ENCODE results near the gene HASPIN.
A peak's percentile ranks its signal among the peaks of the same experiment; 100 is the strongest.
"Not testable (repeated sequence)": the region's sequence is repeated elsewhere in the genome, so short reads cannot be mapped to it uniquely, and the experiment has no call there.

Gene HASPIN

GRCh38 chr17:3715296-3715695, 8.4 kb upstream of the HASPIN start:
- no peak overlapping the region for H3K4me3 Mint-ChIP-seq
- H3K9me3 Mint-ChIP-seq, result peaks cover 0 to 7% of the 10 kb centered on the region in 2 donors
- no peak for ATAC-seq
- peaks cover 75% of the 10 kb centered on the region for H3K4me1 Mint-ChIP-seq
- DNase-seq, result no peak
- no peaks in the 10 kb centered on the region for H3K27me3 Mint-ChIP-seq
- H3K27ac Mint-ChIP-seq, result no peak overlapping the region

GRCh38 chr17:3718201-3718600, 5.5 kb upstream of the HASPIN start:
- no peak for ATAC-seq
- Mint-ChIP-seq H3K27ac (no peak overlapping the region), H3K9me3 (no peaks in the 10 kb centered on the region)

DNA sequence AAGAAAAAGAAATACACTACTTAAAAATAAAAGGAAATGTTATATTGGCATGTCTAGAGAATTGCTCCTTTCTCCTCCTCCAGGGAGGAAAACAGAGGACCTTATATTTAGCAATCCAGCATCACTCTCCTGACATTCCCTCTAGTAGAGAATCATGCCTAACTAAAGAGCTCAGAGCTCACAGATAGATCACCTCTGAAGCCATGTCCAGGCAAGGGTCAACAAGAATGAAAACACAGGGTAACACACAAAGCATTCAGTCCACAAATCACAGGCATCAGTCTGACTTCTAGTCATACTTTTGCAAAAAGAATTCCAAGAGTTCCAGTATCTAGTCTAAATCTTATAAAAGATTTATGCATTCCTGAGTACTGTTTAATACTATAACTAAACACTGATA, 4.4 kb upstream of the HASPIN start:
- Mint-ChIP-seq H3K27ac (no peak overlapping the region), H3K9me3 (no peaks in the 10 kb centered on the region), H3K4me3 (peak overlapping the region in 1 of 2 donors; percentile 23), H3K4me1 (peaks cover 68% of the 10 kb centered on the region), H3K27me3 (no peaks in the 10 kb centered on the region)
- no peak for ATAC-seq
- DNase-seq, result no peak

More at GRCh38 chr17:3718201-3718600, 5.5 kb upstream of the HASPIN start:
- no peak for DNase-seq
- H3K4me1 Mint-ChIP-seq, result peaks cover 76% of the 10 kb centered on the region
- peak overlapping the region in 1 of 2 donors; percentile 17 for H3K4me3 Mint-ChIP-seq
- no peaks in the 10 kb centered on the region for H3K27me3 Mint-ChIP-seq

DNA sequence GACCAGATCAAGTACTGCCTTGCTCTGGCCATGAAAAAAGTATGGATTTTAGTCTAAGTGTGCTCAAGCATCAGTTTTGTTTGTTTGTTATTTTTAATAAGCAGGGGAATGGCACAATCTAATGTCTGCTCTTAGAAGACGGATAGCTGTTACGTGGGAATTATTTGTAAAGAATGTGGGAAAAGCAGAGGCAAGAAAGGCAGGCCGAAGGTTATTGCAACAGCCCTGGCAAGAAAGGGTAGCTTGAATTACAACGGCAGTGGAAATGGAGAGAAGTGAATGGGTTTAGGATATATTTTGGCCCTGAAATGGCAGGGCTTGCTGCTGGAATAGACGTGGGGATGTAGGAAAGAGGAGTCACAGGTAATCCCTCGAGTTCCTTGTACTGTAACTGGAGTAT, 987 bp upstream of the HASPIN start:
- DNase-seq (no peak), ATAC-seq (no peak)
- Mint-ChIP-seq H3K27ac (peak overlapping the region; percentile 49 to 89), H3K4me3 (peak overlapping the region; percentile 88 to 96), H3K27me3 (no peaks in the 10 kb centered on the region), H3K4me1 (peaks cover 77% of the 10 kb centered on the region), H3K9me3 (no peaks in the 10 kb centered on the region)

GRCh38 chr17:3723188-3723555, 531 bp upstream of the HASPIN start:
- ATAC-seq (no peak), DNase-seq (no peak)
- Mint-ChIP-seq H3K4me3 (peak overlapping the region; percentile 88 to 96), H3K27ac (peak overlapping the region; percentile 89 to 98), H3K27me3 (no peaks in the 10 kb centered on the region), H3K9me3 (no peaks in the 10 kb centered on the region), H3K4me1 (peaks cover 72% of the 10 kb centered on the region)

DNA sequence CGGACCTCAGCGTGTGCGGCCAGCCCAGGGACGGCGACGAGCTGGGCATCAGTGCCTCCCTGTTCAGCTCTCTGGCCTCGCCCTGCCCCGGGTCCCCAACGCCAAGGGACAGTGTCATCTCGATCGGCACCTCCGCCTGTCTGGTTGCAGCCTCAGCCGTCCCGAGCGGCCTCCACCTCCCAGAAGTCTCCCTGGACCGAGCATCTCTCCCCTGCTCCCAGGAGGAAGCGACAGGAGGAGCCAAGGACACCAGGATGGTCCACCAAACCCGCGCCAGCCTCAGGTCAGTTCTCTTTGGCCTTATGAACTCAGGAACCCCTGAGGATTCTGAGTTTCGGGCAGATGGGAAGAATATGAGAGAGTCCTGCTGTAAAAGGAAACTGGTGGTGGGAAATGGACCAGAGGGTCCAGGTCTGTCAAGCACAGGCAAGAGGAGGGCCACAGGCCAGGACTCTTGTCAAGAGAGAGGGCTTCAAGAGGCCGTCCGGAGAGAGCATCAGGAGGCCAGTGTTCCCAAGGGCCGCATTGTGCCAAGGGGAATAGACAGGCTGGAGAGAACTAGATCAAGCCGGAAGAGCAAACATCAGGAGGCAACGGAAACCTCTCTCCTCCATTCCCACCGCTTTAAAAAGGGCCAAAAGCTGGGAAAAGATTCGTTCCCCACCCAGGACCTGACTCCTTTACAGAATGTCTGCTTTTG, 825 bp downstream of the HASPIN start:
- H3K4me1 Mint-ChIP-seq, result peaks cover 62% of the 10 kb centered on the region
- H3K27ac Mint-ChIP-seq, result peak overlapping the region; percentile 16 to 98
- ATAC-seq, result peak; percentile 23
- H3K27me3 Mint-ChIP-seq, result no peaks in the 10 kb centered on the region
- no peaks in the 10 kb centered on the region for H3K9me3 Mint-ChIP-seq
- DNase-seq, result no peak
- H3K4me3 Mint-ChIP-seq, result peak overlapping the region; percentile 88 to 96

DNA sequence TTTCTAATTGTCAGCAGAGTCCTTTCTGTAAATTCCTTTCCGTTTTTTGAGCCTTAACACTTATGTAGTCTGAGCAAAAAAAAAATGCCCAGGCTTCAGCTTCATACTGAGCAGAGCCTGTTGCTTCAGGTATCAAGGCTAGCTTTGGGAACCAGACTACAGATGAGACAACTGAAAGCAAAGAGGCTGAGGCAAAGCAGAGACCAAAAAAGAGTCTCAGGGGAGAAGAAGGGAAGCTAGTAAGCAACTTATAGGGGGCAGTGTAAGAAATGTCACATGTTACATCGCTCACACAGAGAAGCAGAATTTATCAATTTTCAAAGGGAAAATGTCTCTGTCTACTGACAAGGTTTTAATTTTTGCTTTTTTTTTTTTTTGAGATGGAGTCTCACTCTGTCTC, 3.3 kb downstream of the HASPIN start:
- Mint-ChIP-seq H3K4me1 (peaks cover 43% of the 10 kb centered on the region), H3K9me3 (no peaks in the 10 kb centered on the region), H3K27ac (peak overlapping the region in 1 of 2 donors; percentile 54), H3K4me3 (peak overlapping the region; percentile 22 to 71), H3K27me3 (no peaks in the 10 kb centered on the region)
- no peak for DNase-seq
- ATAC-seq, result no peak

- not testable (repeated sequence) for H3K27me3 Mint-ChIP-seq, H3K4me3 Mint-ChIP-seq, DNase-seq, H3K9me3 Mint-ChIP-seq, ATAC-seq, H3K27ac Mint-ChIP-seq
- H3K4me1 Mint-ChIP-seq, result peaks cover 34% of the 10 kb centered on the region
These were observed 4.4 kb downstream of the HASPIN start for GRCh38 chr17:3728099-3728498.

DNA sequence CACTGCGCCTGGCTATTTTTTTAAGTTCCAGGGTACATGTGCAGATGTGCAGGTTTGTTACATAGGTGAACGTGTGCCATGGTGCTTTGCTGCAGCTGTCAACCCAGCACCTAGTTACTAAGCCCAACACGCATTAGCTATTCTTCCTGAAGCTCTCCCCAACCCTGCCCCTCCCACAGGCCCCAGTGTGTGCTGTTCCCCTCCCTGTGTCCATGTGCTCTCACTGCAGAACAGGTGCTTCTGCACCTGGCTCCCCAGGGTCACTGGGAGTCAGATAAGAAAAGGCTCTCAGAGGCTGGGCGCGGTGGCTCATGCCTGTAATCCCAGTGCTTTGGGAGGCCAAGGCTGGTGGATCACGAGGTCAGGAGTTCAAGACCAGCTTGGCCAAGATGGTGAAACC, 6.2 kb downstream of the HASPIN start:
- no peaks in the 10 kb centered on the region for H3K9me3 Mint-ChIP-seq
- H3K27ac Mint-ChIP-seq, result no peak overlapping the region
- ATAC-seq, result no peak

GRCh38 chr17:3730881-3731429, 7.3 kb downstream of the HASPIN start:
- no peak for ATAC-seq
- Mint-ChIP-seq H3K4me3 (no peak overlapping the region), H3K27me3 (no peaks in the 10 kb centered on the region), H3K9me3 (no peaks in the 10 kb centered on the region), H3K4me1 (peaks cover 16% of the 10 kb centered on the region), H3K27ac (no peak overlapping the region)
- DNase-seq, result no peak

More for the DNA sequence above, 6.2 kb downstream of the HASPIN start:
- peaks cover 27% of the 10 kb centered on the region for H3K4me1 Mint-ChIP-seq
- no peak for DNase-seq
- no peak overlapping the region for H3K4me3 Mint-ChIP-seq
- H3K27me3 Mint-ChIP-seq, result no peaks in the 10 kb centered on the region

DNA sequence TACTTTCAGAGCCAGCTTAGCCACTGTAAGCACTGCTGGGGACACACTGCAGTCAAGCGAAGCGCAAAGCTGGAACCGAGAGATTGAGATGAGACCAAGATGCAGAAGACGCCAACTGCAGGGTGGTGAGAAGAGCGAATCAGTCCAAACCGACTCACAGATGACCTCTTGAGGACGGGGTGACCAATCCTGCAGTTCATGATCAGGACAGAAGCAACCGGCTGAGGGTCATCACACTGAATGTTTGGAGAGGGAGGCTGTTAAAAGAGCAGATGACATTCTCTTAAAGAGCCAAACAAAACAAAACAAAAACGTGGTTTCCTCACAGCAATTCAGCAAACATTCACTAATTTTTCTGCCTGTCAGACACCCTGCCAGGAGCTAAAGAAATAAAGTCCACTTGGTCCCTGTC, 8.5 kb downstream of the HASPIN start:
- Mint-ChIP-seq H3K4me1 (peaks cover 12% of the 10 kb centered on the region), H3K9me3 (no peaks in the 10 kb centered on the region), H3K4me3 (no peak overlapping the region), H3K27me3 (no peaks in the 10 kb centered on the region), H3K27ac (no peak overlapping the region)
- ATAC-seq (no peak), DNase-seq (no peak)

DNA sequence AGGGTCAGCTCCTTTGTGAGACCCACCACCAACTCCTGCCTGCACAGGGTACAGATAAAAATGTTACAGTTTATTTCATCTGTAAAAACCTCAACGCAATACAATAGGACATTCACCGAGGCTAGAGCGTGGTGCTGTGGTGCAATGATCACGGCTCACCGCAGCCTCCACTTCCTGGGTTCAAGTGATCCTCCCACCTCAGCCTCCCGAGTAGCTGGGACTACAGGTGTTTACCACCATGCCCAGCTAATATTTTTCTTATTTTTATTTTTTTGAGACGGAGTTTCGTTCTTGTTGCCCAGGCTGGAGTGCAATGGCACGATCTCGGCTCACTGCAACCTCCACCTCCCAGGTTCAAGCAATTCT, 11.2 kb downstream of the HASPIN start:
- not testable (repeated sequence) for H3K9me3 Mint-ChIP-seq, ATAC-seq, H3K27me3 Mint-ChIP-seq, DNase-seq, H3K4me3 Mint-ChIP-seq, H3K27ac Mint-ChIP-seq
- H3K4me1 Mint-ChIP-seq, result peaks cover 37% of the 10 kb centered on the region

GRCh38 chr17:3735515-3735914, 11.8 kb downstream of the HASPIN start:
- Mint-ChIP-seq H3K4me1 (peaks cover 42% of the 10 kb centered on the region), H3K4me3 (no peak overlapping the region), H3K27ac (no peak overlapping the region), H3K27me3 (no peaks in the 10 kb centered on the region), H3K9me3 (no peaks in the 10 kb centered on the region)
- no peak for DNase-seq
- ATAC-seq, result no peak

DNA sequence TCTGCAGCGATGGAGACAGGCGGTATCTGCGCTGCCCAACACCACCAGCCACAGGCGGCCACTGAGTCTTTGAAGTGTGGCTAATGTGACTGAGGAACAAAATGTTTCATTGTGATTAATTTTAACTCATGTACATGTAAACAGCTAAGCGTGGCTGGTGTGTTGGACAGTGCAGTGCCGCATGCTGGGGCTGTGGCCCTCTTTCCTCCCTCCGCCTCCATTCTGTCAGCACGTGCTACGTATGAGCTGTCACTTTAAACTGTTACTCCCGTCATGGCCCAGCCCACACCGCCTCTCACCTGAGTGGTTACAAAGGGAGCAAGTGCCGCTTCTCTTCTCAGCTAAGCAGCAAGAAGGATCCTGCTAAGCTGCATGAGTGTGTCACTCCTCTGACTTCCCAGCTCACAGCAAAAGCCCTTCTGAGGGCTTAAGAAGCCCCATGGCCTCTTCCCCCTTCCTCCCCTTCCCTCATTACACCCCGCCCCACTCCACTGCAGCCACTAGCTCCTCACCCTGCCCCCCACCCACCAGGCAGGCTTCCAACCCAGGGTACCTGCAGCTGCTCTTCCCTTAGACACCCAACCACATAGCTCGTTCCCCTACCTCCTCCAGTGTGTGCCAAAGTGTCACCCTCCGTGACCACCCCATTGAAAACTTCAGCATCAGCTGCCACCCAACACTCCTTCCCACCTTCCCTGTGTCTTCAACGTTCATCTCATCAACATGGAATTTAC, 15.0 kb downstream of the HASPIN start:
- DNase-seq (peak; percentile 61 to 80), ATAC-seq (peak; percentile 88)
- Mint-ChIP-seq H3K9me3 (no peaks in the 10 kb centered on the region), H3K4me1 (peaks cover 54% of the 10 kb centered on the region), H3K4me3 (peak overlapping the region; percentile 3 to 63), H3K27ac (peak overlapping the region in 1 of 2 donors; percentile 6), H3K27me3 (no peaks in the 10 kb centered on the region)

- Mint-ChIP-seq H3K9me3 (no peaks in the 10 kb centered on the region), H3K4me1 (peaks cover 54% of the 10 kb centered on the region), H3K27ac (peak overlapping the region in 1 of 2 donors; percentile 91), H3K27me3 (no peaks in the 10 kb centered on the region), H3K4me3 (peak overlapping the region in 1 of 2 donors; percentile 63)
- DNase-seq (no peak), ATAC-seq (no peak)
These were observed 15.9 kb downstream of the HASPIN start for GRCh38 chr17:3739422-3740124.
